HG03354 (cell line): ENCODE measurements around the gene ALDH1B1.

Source experiments
- ATAC-seq: cut with Tn5 transposase; IDR thresholded peaks from one replicate; pipeline ENCODE4 v1.9.1; 2021; ENCODE audit warnings: mild to moderate bottlenecking; ENCODE audit not compliant: unreplicated experiment, poor library complexity, severe bottlenecking

ALDH1B1 gene

DNA sequence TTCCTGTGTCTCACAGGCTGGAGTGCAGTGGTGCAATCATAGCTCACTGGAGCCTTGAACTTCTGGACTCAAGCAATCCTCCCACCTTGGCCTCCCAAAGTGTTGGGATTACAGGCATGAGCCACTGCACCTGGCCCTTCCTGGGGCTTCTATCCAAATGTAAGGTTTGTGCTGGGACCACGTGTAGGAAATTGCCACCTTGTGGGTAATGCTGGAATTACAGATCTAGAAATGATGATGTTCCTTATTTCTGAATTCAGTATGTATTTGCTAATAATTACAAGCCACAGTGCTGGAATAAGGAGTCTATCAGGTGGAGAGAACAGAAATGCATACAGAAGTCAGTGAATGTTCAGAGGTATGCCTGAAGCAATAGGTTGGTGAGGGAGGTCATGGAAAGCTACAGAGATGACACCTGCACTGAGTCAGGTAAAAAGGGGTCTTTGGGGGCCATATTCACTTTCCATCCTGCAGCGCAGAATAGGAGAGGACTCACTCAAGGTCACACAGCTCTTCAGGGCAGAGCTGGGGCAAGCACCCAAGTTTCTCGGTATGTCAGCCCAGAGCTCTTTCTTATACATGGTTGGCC lies 40.5 kb downstream of the ALDH1B1 start:
- ATAC-seq = no peak

- no peak for ATAC-seq
Observed at GRCh38 chr9:38434365-38434764, 41.9 kb downstream of the ALDH1B1 start.

DNA sequence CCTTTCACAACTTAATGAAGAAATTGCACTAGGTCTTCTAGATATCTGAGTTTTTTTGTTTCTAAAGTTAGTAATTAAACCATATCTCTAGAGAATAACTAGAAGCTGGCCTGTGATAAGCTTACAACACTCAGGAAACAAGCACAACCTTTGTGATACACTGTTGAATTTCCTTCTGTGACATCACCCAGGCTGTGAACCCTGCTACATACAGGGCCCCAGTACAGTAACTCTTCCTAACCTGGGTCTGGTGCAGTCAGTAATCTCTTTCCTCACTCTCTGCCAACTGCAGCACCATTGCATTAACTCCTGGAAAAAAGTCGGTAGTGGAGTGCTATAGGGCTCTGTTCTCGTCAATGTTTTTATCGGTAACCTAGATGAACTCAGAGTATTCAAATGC lies 42.4 kb downstream of the ALDH1B1 start:
- no peak for ATAC-seq

DNA sequence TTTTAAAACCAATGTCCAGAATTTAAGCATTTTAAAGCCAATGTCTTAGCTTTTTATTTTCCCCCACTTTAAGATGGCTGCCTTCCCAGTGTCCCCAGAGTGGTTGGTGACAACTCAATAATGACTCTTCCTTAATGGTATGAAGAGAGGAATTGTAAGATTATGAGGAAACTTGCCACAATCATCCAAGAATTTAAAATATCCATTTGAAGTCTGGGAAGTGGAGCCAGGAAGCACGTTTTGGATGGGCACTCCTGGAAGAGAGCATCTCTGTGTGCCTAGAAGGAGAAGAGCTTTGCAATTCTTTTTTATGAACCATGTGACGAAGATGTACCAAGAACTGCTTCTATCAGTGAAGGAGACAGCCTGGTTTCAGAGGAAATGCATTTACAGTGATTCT lies 43.0 kb downstream of the ALDH1B1 start:
- ATAC-seq = no peak

DNA sequence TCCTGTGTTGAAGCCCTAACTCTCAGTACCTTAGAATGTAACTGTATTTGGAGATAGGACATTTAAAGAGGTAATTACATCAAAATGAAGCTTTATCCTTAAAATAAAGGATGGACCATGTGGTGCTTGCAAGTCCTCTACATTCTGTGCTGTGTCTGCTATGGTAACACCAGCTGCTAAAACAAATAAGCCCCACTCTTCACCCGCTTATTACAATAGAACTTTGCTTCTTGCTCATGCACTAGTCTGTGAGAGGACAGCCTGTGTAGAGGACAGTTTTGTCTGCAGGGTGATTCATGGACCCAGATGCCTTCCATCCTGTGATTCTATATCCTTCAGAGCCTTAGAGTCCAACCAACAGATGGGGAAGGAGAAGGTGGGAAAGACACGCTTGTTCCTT lies 44.2 kb downstream of the ALDH1B1 start:
- ATAC-seq = no peak

DNA sequence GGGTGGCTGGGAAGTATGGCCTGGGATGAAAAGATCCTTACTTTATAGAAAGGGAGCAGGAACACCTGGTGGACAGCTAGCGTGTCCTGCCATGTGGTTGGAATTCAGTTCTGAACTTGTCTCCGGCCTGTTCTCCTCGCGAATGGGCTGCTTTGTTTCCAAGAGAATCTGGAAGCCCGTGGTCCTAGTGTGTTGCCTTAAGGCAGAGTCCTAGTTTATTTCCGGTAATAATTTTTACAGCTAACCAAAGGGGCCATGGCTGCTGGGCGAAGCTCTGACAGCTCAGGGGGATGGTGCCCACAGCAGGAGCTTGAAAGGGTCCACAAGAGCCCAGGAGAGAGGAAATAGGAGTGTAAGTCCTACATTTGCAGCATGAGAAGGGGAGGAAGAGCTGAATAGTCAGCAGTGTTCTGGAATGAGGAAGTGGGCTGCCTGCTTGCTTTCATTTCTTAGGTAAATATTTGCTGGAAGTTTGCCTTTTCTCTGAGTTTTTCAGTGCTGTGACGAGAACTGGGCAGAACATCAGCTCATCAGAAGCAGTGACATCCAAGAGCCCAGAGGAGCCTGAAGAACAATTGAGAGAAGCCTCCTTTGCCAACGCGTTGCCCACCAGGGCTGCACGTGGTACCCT lies 44.8 kb downstream of the ALDH1B1 start:
- ATAC-seq = no peak

- ATAC-seq = no peak
Observed at GRCh38 chr9:38439291-38439915, 46.9 kb downstream of the ALDH1B1 start.

GRCh38 chr9:38439916-38440301 lies 47.4 kb downstream of the ALDH1B1 start:
- no peak for ATAC-seq

DNA sequence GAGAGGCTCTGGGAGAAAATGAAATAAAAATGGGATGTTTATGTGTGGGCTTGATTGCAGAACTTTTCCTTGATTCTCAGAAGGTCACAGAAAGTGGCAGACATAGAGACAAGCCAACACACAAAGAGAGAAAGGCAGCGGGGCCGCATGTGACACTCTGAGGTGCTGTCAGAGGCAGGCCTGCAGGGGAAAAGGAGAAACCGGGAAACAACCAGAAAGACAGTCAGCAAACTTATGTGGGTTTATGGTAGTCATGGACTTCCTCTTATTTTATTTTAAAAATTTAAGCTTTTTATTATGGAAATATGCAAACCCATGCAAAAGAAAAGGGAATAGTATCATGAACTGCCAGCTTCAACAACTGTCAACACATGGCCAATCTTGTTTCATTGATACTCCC lies 48.0 kb downstream of the ALDH1B1 start:
- ATAC-seq = no peak

- ATAC-seq = no peak
Observed at GRCh38 chr9:38441347-38442085, 49.0 kb downstream of the ALDH1B1 start.

DNA sequence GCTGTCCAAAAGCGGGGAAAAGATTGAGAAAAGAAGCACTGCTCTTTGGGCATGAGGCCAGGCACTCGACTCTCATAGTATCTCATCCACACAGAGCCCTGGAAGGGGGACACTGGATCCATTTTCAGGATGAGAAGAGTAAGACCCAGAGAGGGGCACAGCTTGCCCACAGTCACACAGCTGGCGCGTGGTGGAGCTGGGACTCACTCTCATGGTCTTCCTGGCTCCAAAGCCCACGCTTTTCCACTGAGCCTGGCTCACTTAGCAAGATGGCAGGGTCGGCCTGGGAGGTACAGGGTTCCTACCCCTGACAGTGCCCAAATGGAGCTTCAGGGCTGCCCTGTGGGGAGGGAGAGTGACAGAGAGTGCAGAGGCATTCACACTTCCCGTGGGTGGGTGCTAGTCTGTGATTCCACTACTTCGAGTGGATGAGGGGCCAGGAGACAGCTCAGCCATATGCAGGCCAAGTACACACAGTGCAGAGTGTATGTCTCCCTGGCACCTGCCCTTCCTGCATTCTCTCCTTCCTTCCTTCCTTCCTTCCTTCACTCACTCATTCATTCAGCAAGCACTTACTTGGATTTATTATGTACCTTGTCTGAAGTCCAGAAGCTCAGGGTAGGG lies 50.1 kb downstream of the ALDH1B1 start:
- no peak for ATAC-seq

- no peak for ATAC-seq
Observed at GRCh38 chr9:38443181-38443580, 50.7 kb downstream of the ALDH1B1 start.

DNA sequence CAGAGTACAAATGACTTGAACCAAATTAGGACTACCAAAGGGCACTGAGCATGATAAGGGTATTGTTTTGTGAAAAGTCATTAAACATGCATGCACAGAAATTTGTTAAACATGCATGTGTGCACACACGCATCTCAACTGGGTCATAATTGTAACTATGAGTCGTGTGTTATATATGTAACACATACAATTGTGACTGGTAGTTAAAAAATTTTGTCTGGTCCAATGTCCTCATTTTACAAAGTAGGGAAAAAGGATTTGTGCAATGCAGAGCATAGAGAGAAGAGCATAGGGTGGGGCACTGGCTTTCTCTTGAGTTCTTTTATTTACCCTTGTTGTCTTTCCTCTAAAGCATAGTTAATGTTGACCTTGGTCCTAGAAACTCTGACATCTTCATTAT lies 51.1 kb downstream of the ALDH1B1 start:
- ATAC-seq = no peak

DNA sequence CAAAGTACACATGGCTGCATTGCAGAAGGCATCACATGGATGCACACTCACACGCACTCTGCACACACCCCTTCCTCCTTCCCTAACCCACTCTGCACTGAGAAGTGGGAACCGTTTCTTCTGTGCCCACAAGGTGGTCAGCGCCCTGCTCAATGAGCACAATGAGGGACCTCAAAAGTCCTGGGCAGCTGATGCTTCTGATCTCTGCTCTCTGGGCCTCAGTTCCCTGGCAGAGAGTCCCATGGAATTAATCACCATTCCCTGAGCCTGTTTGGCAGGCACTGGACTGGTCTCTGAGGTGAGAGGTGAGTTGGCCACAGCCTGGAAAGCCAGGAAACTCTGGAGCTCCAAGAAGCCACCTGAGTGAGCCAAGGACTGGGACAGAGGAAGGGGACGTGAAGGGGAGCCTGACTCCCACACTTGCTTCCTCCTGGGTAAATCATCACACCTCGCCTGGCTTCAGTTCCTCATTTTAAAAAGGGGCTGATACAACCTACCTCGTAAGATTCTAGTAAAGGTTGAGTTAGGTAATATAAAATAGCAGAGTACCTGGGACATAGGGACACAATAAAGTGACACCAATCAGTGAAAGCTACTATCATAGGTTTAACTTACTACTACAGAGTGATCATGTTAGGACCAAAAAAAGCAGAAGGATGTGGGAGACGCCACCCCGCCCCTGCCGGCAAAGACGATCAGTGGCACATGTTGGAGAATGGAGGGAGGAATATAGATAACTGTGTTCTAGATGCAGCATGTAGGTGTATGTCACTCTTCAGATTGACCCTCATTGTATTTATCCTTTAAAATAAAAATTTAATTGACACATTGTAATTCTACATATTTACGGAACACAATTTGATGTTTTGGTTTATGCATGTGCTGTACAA lies 52.9 kb downstream of the ALDH1B1 start:
- peak; percentile 95 for ATAC-seq

GRCh38 chr9:38447703-38448102 lies 55.2 kb downstream of the ALDH1B1 start:
- ATAC-seq = no peak
